Measurements from ENCODE around the gene ZBTB16.

Gene ZBTB16

GRCh38 chr11:114122686-114123085 lies 63.2 kb downstream of the ZBTB16 start:
- peak overlapping the region; percentile 74 for H3K27ac ChIP-seq
- no peak for TF ChIP-seq CTCF (IDR thresholded peaks at IDR 0.05)
- TF ChIP-seq ZFX (IDR thresholded peaks at IDR 0.05; ENCODE audit: borderline replicate concordance) = no peak

GRCh38 chr11:114123692-114124330 lies 64.3 kb downstream of the ZBTB16 start:
- 0 out of 2 replicates have a peak overlapping the region, but pooled peaks have one; percentile 74 for H3K27ac ChIP-seq
- TF ChIP-seq ZFX (IDR thresholded peaks at IDR 0.05; ENCODE audit: borderline replicate concordance) = no peak
- no peak for TF ChIP-seq CTCF (IDR thresholded peaks at IDR 0.05)

GRCh38 chr11:114124601-114125144 lies 65.2 kb downstream of the ZBTB16 start:
- TF ChIP-seq ZFX (IDR thresholded peaks at IDR 0.05; ENCODE audit: borderline replicate concordance) (no peak), CTCF (IDR thresholded peaks at IDR 0.05) (no peak)
- peak overlapping the region; percentile 74 for H3K27ac ChIP-seq

GRCh38 chr11:114125531-114125930 lies 66.0 kb downstream of the ZBTB16 start:
- H3K27ac ChIP-seq = peak overlapping the region; percentile 74
- TF ChIP-seq CTCF (IDR thresholded peaks at IDR 0.05) (no peak), ZFX (IDR thresholded peaks at IDR 0.05; ENCODE audit: borderline replicate concordance) (no peak)

GRCh38 chr11:114125959-114126358 lies 66.4 kb downstream of the ZBTB16 start:
- peak overlapping the region; percentile 74 for H3K27ac ChIP-seq
- TF ChIP-seq ZFX (IDR thresholded peaks at IDR 0.05; ENCODE audit: borderline replicate concordance) (no peak), CTCF (IDR thresholded peaks at IDR 0.05) (no peak)

GRCh38 chr11:114128399-114128798 lies 68.9 kb downstream of the ZBTB16 start:
- no peak for TF ChIP-seq CTCF (IDR thresholded peaks at IDR 0.05)
- TF ChIP-seq ZFX (IDR thresholded peaks at IDR 0.05; ENCODE audit: borderline replicate concordance) = no peak
- H3K27ac ChIP-seq = peak overlapping the region; percentile 74

GRCh38 chr11:114129142-114129541 lies 69.6 kb downstream of the ZBTB16 start:
- H3K27ac ChIP-seq = peak overlapping the region; percentile 74
- TF ChIP-seq CTCF (IDR thresholded peaks at IDR 0.05) (no peak), ZFX (IDR thresholded peaks at IDR 0.05; ENCODE audit: borderline replicate concordance) (no peak)
